RWPE1 (cell line): Measurements from ENCODE around the gene HTN1.
"Not testable (repeated sequence)": the region's sequence is repeated elsewhere in the genome, so short reads cannot be mapped to it uniquely, and the experiment has no call there.

Source experiments
- CTCF ChIA-PET: fragments of 350-600 bp; sonication (Branson Sonifier 250); formaldehyde crosslinking; extraction: SDS; loops from one replicate; lab custom pipeline; 2021; lab: Yijun Ruan, JAX
- POLR2A ChIA-PET: fragments of 400-600 bp; formaldehyde crosslinking; extraction: SDS; loops from one replicate; lab custom pipeline; 2020; ENCODE audit warnings: antibody characterized with exemption; ENCODE audit not compliant: low non-redundant PET; lab: Yijun Ruan, JAX
- DNase-seq: peaks from one replicate; pipeline ENCODE4 v3.0.0; 2012; ENCODE audit warnings: low spot score
- H3K27ac ChIP-seq: fragments of 450-650 bp; 2 replicates; pipeline ENCODE4 v1.5.1; 2017
- CTCF ChIP-seq: fragments of 450-650 bp; conservative IDR thresholded peaks from 2 replicates; pipeline ENCODE4 v1.5.1; 2017; ENCODE audit warnings: low read depth, mild to moderate bottlenecking

The HTN1 gene

GRCh38 chr4:70041652-70042286, 8.5 kb upstream of the HTN1 start:
- H3K27ac ChIP-seq: no peak overlapping the region
- ChIA-PET POLR2A (no interaction called here), CTCF (interaction anchor here (0.7 kb wide), 1 partner anchor 22 kb away, joined by 3 read pairs; no protein-coding TSS in a partner anchor)
- TF ChIP-seq CTCF: no peak
- DNase-seq: no peak

- H3K27ac ChIP-seq, CTCF ChIA-PET, POLR2A ChIA-PET, DNase-seq: not testable (repeated sequence)
Observed at GRCh38 chr4:70056534-70056933, 6.3 kb downstream of the HTN1 start.

GRCh38 chr4:70057651-70058050, 7.4 kb downstream of the HTN1 start:
- TF ChIP-seq CTCF: no peak
- ChIA-PET CTCF (no interaction called here), POLR2A (no interaction called here)
- DNase-seq: no peak
- H3K27ac ChIP-seq: no peak overlapping the region

GRCh38 chr4:70059149-70059548, 8.9 kb downstream of the HTN1 start:
- H3K27ac ChIP-seq: no peak overlapping the region
- ChIA-PET CTCF (no interaction called here), POLR2A (no interaction called here)
- no peak for DNase-seq
- TF ChIP-seq CTCF: no peak

GRCh38 chr4:70062000-70062399, 11.8 kb downstream of the HTN1 start:
- no peak for TF ChIP-seq CTCF
- CTCF ChIA-PET: no interaction called here
- H3K27ac ChIP-seq: no peak overlapping the region
- POLR2A ChIA-PET: no interaction called here
- DNase-seq: no peak

- POLR2A ChIA-PET: no interaction called here
- no peak overlapping the region for H3K27ac ChIP-seq
- no peak for DNase-seq
- CTCF ChIA-PET: interaction anchor here (0.6 to 0.7 kb wide), 2 partner anchors 9 to 68 kb away, joined by 4 read pairs; no protein-coding TSS in a partner anchor
- TF ChIP-seq CTCF: no peak
Observed at GRCh38 chr4:70080205-70080604, 30.0 kb downstream of the HTN1 start.

- no peak for DNase-seq
- POLR2A ChIA-PET: no interaction called here
- H3K27ac ChIP-seq: no peak overlapping the region
- CTCF ChIA-PET: no interaction called here
- no peak for TF ChIP-seq CTCF
Observed at GRCh38 chr4:70099206-70099605, 49.0 kb downstream of the HTN1 start.
